Hematopoietic multipotent progenitor cell treated with erythropoietin and hydrocortisone succinate and interleukin-3 and kit ligand, for 15 days (in vitro differentiated cells): Measurements from ENCODE around the gene CCN5.
A peak's percentile ranks its signal among the peaks of the same experiment; 100 is the strongest.

Experiments used
- DNase-seq: peaks from one replicate; pipeline ENCODE4 v3.0.0-alpha.2; 2015; ENCODE audit warnings: low spot score

CCN5 gene

DNA sequence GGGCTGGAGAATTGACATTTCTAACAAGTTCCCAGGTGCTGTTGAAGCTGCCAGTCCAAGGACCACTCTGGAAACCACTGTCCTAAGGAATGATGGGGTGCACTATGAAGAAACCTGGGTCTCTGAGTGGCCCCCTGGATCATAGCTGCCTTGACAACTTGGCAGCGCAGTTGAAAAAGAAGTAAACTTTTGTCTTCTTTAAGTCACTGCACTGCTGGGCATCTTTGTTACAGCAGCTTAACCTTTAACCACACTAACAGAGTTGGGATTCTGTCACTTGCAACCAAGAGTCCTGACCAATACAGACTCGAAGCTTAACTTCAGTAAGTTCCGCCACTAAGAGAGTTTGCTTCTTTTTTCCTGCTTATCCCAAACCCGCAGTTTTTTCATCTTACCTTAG, 21.9 kb downstream of the CCN5 start:
- no peak for DNase-seq

GRCh38 chr20:44738813-44739477, 23.8 kb downstream of the CCN5 start:
- DNase-seq = peak; percentile 38

DNA sequence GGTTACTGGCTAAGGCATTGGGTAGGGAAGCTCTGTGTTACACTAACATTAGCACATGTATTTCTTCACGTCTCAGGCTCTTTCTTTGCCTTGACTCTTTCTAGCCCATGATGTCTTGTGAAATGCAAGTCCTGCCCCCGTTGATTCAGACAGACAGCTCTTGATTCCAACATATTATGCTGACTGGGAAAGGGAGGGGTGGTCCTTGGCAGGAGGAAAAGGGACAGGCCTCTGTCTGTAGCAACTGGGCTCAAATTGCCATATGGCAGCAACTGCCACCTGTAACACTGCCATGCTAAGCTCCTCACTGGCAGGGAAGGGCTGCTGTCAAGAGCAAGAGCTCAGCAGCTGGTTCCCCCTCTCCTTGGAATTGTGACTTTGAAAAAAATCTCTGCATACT, 24.8 kb downstream of the CCN5 start:
- DNase-seq = no peak

DNA sequence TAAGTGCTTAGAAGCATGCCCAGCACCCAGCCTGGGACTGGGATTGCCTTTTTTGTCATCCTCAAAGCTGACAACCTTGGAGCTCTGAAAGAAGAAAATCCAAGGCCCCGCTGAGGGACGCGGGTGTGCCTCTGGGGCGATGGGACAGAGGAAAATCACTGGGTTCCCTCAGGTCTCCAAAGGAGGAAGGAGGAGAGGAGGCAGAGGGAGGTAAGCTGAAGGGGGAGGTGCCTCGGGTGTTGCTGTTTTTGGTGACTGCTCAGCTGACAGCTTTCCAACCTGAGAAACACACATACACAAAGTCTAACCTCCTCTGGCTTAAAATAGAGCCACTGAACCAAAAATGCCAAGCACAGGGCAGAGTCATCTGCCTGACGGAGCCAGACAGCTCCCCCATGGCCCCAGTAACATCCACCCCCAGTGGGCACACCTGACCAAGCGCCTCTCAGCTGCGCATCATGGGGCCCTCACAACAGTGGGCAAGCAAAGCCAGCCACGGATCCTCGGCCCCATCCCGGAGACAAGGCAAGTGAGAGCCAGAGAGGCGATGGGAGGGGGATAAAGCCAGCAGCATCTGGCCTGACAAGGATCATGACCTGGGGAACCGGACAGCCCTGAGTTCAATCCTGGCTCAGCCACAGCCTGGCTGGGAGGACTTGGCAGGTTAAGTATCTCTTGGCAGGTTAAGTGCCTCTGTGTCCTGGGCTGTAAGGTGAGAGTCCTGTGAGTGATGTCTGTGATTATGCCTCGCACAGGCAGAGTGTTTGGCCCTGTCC, 27.3 kb downstream of the CCN5 start:
- no peak for DNase-seq

DNA sequence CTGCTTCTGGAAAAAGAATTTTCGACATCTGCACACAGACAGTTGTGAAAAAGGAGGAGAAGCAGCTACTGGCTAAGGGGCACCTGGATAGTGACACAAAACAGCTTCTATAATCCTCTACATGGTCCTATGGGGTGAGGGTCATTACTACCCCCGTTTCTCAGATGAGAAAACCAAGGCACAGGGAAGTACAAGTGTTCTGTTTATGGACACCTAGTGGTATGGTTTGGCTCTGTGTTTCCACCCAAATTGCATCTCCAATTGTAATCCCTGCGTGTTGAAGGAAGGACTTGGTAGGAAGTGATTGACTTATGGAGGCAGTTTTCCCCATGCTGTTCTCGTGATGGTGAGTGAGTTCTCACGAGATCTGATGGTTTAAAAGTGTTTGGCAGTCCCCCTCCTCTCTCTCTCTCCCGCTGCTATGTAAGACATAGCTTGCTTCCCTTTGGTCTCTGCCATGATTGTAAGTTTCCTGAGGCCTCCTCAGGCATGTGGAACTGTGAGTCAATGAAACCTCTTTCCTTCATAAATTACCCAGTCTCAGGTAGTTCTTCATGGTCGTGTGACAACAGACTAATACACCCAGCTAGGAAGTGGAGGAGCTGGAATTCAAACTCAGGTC, 28.0 kb downstream of the CCN5 start:
- DNase-seq = no peak

DNA sequence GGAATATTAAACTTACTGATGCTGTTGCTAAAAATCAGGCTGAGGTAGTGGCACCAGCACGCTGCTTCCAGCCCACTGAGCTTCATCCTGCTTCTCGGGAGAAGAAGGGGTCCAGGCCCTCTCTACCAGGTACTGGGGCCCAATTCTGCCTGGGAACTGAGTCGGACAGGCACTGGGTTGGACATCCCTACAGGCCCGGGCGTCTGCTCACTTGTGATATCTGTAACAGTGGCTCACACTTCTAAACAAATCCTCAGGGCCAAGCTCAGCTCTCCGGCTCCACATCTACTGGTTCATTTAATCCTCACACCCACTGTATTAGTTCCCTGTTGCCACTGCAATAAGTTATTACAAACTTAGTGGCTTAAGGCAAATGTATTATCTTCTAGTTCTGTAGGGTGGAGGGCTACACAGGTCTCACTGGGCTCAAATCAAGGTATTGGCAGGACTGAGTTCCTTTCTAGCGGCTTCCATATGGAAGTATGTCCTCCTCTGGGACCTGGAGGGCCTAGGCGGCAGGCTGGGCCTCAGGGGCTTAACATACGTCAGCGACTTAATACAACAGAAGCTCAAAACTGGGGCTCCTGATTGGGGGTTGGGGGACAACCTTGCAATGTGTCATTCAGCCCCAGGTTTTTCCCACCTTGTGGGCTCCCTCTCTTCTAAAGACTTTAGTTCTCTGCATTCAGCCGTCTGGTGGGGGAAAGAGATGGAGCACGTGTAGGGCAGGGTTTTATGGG, 28.9 kb downstream of the CCN5 start:
- no peak for DNase-seq

DNA sequence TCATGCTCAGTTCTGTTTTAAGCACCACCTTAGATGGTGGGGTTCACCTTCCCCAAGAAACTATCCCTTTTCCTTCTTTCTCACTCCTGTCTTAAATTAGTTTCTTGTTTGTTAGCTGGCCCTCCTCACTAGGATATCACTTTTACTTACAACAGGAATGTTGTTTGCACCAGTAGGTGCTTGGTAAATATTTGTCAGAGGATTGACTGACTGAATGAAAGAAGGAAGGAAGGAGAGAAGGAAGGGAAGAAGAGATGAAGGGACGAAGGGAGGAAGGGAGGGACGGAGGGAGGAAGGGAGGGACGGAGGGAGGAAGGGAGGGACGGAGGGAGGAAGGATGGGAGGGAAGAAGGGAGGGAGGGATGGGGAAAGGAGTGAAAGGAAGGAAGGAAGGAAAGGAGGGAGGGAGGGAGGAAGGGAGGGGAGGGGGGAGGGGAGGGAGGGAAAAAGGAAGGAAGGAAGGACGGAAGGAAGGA, 30.0 kb downstream of the CCN5 start:
- no peak for DNase-seq

DNA sequence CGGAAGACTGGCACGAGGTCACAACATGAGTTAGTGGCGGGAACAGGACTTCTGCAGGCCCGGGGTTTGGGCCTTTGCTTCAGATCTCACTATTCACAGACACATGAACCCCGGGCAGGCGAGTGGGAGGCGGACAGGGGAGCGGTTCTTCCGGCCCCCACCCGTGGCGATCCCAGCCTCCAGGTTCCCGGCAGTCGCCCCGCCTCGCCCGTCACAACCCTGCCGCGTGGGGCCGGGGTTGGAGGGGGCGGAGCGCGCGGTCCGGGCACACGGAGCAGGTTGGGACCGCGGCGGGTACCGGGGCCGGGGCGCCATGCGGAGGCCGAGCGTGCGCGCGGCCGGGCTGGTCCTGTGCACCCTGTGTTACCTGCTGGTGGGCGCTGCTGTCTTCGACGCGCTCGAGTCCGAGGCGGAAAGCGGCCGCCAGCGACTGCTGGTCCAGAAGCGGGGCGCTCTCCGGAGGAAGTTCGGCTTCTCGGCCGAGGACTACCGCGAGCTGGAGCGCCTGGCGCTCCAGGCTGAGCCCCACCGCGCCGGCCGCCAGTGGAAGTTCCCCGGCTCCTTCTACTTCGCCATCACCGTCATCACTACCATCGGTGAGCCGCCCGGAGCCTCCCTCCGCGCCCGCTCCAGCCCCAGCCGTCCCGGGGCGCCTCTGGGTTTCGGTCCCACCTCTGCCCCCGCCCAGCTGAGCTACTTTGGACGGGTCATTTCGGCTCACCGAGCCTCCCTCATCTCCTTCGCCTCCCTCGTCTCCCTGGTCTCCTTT, 30.6 kb downstream of the CCN5 start, which contains the start of gene KCNK15:
Gene KCNK15, plus strand, starts transcription at position 268 of the 769 bp plus-strand sequence. Its CDS starts 46 bp downstream, at position 314.
- DNase-seq = no peak

DNA sequence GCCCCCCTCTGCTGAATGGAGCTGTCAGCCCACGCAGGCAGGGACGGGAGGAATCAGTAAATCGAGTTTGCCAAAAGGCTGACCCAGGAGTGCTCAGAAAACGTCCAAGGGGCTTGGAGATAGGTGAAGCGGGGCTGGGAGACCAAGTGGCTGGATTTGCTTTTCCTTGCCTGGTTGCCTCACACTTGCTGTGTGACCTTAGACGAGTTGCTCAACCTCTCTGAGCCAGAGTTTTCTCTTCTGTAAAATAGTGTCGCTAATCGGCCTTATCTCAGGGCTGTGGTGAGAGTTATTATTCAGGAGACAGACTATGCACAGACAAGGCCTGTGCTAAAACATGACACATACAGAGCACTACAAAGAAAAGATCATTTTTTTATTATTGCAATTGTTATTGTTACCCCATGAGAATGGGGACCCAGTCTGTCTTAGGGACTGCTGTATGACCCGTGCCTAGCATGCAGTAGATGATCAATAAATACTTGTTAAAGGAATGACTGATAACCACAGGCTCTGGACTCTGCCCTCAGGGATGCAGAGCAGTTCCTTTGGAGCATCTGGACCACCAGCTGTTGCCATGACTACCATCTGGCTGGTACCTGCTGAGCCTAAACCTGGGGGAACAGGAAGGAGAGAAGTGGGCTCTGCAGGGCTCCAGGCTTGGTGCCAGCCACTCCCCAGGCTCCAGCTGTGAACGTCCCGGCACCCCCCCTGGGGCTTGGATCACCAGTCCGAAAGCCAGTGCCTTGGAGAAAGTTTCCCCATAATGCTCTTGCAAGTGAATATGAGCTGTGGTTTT, 31.4 kb downstream of the CCN5 start:
- no peak for DNase-seq

DNA sequence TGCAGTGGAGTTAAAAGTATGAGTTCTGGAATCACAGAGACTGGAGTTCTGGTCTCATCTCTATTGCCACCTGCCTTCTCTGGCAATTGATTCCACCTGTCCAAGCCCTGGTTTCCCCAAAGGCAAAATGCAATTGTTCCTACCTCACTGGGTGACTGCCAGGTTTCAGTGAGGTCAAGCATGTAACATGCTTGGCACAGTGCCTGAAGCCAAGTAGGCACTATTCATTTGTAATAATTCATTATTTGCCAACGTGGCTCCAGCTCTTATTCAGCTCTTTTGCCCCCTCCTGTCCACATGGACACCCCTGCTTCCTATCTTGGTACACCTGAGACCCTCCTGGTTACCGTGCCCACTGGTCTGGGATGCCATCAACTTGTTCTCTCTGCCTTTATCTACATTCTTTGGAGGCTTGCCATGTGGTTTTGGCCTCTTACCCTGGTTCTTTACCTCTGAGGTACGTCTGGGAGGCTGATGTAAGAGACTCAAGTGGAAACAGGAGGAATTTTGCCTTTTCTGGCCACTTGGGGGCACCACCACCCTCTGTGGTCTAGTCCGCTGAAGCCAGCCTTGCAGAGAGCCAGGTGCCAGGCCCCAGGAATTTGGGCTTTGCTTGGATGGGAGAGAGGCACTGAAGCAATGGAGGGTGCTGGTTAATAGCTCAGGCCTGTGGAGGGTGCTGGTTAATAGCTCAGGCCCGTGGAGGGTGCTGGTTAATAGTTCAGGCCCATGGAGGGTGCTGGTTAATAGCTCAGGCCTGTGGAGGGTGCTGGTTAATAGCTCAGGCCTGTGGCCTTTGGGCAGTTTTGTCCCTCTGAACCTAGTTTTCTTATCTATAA, 32.2 kb downstream of the CCN5 start:
- peak; percentile 39 for DNase-seq

GRCh38 chr20:44748005-44748370, 32.8 kb downstream of the CCN5 start:
- DNase-seq = no peak

DNA sequence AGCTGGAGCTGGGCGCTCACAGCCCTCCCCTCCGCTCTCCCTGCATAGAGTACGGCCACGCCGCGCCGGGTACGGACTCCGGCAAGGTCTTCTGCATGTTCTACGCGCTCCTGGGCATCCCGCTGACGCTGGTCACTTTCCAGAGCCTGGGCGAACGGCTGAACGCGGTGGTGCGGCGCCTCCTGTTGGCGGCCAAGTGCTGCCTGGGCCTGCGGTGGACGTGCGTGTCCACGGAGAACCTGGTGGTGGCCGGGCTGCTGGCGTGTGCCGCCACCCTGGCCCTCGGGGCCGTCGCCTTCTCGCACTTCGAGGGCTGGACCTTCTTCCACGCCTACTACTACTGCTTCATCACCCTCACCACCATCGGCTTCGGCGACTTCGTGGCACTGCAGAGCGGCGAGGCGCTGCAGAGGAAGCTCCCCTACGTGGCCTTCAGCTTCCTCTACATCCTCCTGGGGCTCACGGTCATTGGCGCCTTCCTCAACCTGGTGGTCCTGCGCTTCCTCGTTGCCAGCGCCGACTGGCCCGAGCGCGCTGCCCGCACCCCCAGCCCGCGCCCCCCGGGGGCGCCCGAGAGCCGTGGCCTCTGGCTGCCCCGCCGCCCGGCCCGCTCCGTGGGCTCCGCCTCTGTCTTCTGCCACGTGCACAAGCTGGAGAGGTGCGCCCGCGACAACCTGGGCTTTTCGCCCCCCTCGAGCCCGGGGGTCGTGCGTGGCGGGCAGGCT, 35.1 kb downstream of the CCN5 start:
- no peak for DNase-seq

DNA sequence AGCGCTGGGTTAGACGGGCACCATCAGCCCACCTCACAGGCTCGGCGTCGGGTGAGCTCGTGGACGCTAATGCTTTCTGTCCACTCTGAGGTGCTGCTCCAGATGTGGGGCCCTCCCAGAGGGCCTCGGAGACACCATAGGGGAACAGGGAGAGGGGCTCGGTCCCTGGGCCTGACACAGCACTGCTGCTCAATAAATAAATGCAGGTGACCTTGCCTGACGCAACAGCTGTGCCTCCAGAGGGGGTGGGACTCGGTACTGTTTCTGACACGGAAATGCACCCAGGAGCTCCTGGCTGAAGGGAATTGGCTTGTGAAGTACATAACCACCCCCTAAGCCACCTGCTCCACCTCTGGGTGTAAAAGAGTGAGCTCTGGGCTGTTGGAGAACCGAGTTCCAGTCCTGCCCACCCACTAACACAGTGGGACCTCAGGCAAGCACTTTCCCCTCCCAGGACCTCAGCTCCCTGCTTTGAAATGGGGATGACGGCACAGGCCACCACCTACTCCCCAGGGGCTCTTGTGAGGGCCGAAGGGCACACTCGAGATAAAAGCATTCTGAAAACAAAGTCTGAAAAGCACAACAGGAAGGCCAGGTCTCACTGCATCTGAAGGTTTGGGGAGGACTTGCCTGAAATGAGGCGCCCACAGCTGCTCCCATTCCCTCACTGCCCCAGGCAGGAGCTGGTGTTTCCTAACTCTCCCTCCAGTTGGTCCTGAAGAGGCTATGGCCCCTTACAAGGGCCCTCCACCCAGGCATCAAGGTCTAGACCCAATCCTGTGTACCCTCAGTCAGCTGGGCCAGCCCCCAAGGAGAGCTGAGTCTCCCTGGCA, 37.1 kb downstream of the CCN5 start:
- no peak for DNase-seq

GRCh38 chr20:44754554-44754953, 39.4 kb downstream of the CCN5 start:
- DNase-seq = no peak

- no peak for DNase-seq
Measured at GRCh38 chr20:44756011-44756688, 41.0 kb downstream of the CCN5 start.

GRCh38 chr20:44756956-44757355, 41.8 kb downstream of the CCN5 start:
- no peak for DNase-seq

DNA sequence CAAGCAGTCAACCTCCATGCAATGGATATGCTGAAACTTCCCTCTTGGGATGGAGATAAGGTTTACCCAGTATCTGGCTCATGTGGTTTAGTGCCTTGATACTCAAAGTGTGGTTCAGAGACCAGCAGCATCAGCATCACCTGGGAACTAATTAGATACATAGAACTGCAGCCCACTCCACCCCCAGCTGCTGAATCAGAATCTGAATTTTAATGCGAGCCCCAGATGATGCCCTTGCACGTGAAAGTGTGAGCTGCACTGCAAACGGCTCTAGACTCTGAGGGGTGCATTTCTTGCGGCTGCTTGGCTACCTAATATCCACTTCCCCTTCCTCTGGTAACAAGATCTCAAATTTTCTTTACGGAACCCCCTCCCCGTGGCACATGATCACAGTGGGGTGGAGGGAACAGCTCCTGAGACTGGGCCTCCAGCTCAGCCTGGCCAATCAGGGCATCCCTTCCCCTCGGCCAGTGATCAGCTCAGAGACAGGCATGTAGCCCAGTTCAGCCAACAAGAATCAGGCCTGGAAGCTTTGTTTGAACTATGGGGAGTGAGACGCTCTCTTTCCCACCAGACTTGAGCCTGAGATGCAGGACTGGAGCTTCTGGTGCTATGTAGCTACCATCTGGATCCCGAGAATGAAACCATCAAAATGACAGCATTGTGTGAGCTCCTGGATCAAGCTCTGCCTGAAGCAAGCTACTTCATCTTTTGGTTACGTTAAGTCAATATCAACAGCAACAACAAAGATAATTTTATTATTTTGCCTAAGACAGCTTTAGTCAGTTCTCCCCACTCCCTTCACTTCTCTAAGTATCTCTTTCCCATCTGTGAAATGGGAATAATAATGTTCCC, 43.3 kb downstream of the CCN5 start:
- no peak for DNase-seq
